GM12878 (cell line): ENCODE data around the gene SLC49A4. TPM values are rescaled to one million over a fixed set of nuclear protein-coding genes. Genes with fewer than 3 reads are reported as not detected.

Experiments
- ATAC-seq: fragments of 200-7000 bp; cut with Tn5 transposase; 3 replicates; pipeline ENCODE4 v1.9.1; 2020; ENCODE audit warnings: mild to moderate bottlenecking, moderate library complexity
- BruUV-seq: library from RNA; stranded (reverse); fragments of 400-500 nt; replicated peaks from 2 replicates; lab custom pipeline; 2021; lab: Mats Ljungman, UMichigan
- CTCF ChIA-PET: fragments of 300-600 bp; sonication (Branson Sonifier 250); formaldehyde crosslinking; extraction: SDS; loops from one replicate; lab custom pipeline; 2021; ENCODE audit warnings: inconsistent platforms; lab: Yijun Ruan, JAX
- POLR2A ChIA-PET: fragments of 350-600 bp; formaldehyde crosslinking; extraction: SDS; loops from one replicate; lab custom pipeline; 2021; ENCODE audit warnings: inconsistent platforms; lab: Charles Lee
- RAD21 ChIA-PET: fragments of 300-600 bp; sonication (Branson Sonifier 250); formaldehyde crosslinking; loops from one replicate; lab custom pipeline; 2023; ENCODE audit warnings: antibody characterized with exemption; ENCODE audit not compliant: unreplicated experiment; lab: Charles Lee
- SMC1A ChIA-PET: fragments of 300-600 bp; sonication (Branson Sonifier 250); formaldehyde crosslinking; loops from one replicate; lab custom pipeline; 2023; ENCODE audit not compliant: unreplicated experiment, uncharacterized antibody; lab: Charles Lee
- DNase-seq: peaks from one replicate; pipeline ENCODE4 v3.0.0-alpha.2; 2011; ENCODE audit warnings: low read depth, low spot score
- FAIRE-seq: peaks from 3 replicates; lab custom pipeline; 2011; peaks lifted over from hg19 to GRCh38; lab: Jason Lieb, UNC
- H2AFZ ChIP-seq: 2 replicates; pipeline ENCODE4 v1.6.0; 2011; ENCODE audit warnings: low read depth, low read length, control low read depth; ENCODE audit not compliant: control insufficient read depth
- H3K27ac ChIP-seq: 2 replicates; pipeline ENCODE4 v1.5.1; 2011; ENCODE audit warnings: control low read depth; ENCODE audit not compliant: control insufficient read depth, insufficient read depth
- H3K27me3 ChIP-seq, 2 experiments: replicated peaks in 1 of 2; 2 replicates each; pipeline versions ENCODE4 v1.6.0 to v1.6.1; 2011; ENCODE audit warnings: low read length in 1 of 2; ENCODE audit not compliant: control insufficient read depth in 2 of 2, insufficient read depth in 2 of 2
- H3K36me3 ChIP-seq, 2 experiments: 2 replicates each; pipeline ENCODE4 v1.5.1; 2011; ENCODE audit warnings: low read length in 1 of 2; ENCODE audit not compliant: control insufficient read depth in 2 of 2, insufficient read depth in 2 of 2
- H3K4me1 ChIP-seq: 2 replicates; pipeline ENCODE4 v1.6.1; 2011; ENCODE audit warnings: mild to moderate bottlenecking, low read length, moderate library complexity, mixed read lengths; ENCODE audit not compliant: control insufficient read depth, insufficient read depth
- H3K4me2 ChIP-seq: 2 replicates; pipeline ENCODE4 v1.6.0; 2011; ENCODE audit warnings: control low read depth; ENCODE audit not compliant: control insufficient read depth, insufficient read depth
- H3K4me3 ChIP-seq: fragments of 200-600 bp; sonication (generic); 2 replicates; pipeline ENCODE4 v1.5.1; 2016
- H3K79me2 ChIP-seq: 2 replicates; pipeline ENCODE4 v1.6.0; 2011; ENCODE audit warnings: low read length; ENCODE audit not compliant: control insufficient read depth, insufficient read depth
- H3K9ac ChIP-seq: 2 replicates; pipeline ENCODE4 v1.8.0; 2011; ENCODE audit warnings: low read length, control low read depth, mixed read lengths; ENCODE audit not compliant: control insufficient read depth, insufficient read depth
- H3K9me3 ChIP-seq: replicated peaks from 3 replicates; pipeline ENCODE4 v1.5.1; 2011; ENCODE audit warnings: mild to moderate bottlenecking, low read length; ENCODE audit not compliant: control insufficient read depth, insufficient read depth
- H4K20me1 ChIP-seq: 2 replicates; pipeline ENCODE4 v1.6.0; 2011; ENCODE audit not compliant: control insufficient read depth, insufficient read depth
- CBFB ChIP-seq: IDR thresholded peaks from 2 replicates; pipeline ENCODE4 v1.6.1; 2016; ENCODE audit warnings: antibody characterized with exemption, low read depth
- CHD1 ChIP-seq: IDR thresholded peaks from 2 replicates; pipeline ENCODE4 v1.6.1; 2012; ENCODE audit warnings: low read depth, low read length, improper control_type of control experiment
- EP300 ChIP-seq, 2 experiments: fragments of 150-350 bp in 1 of 2; IDR thresholded peaks; 2 replicates each; pipeline ENCODE4 v1.6.1; 2011 to 2012; ENCODE audit warnings: low read depth in 2 of 2, low read length in 2 of 2, borderline replicate concordance in 1 of 2, improper control_type of control experiment in 1 of 2, inconsistent platforms in 1 of 2; ENCODE audit not compliant: control insufficient read depth in 1 of 2
- GABPA ChIP-seq: IDR thresholded peaks from 2 replicates; pipeline ENCODE4 v1.6.1; 2014; ENCODE audit warnings: antibody characterized with exemption, low read depth, mild to moderate bottlenecking, inconsistent platforms
- KAT2A ChIP-seq: conservative IDR thresholded peaks from 2 replicates; pipeline ENCODE4 v1.6.1; 2011; ENCODE audit warnings: low read depth, low read length; ENCODE audit not compliant: control insufficient read depth
- RAD21 ChIP-seq: IDR thresholded peaks from 2 replicates; pipeline ENCODE4 v1.6.1; 2011; ENCODE audit warnings: mild to moderate bottlenecking, low read depth, low read length, moderate library complexity; ENCODE audit not compliant: insufficient read depth
- RAD51 ChIP-seq: fragments of 450-650 bp; IDR thresholded peaks from 2 replicates; pipeline ENCODE4 v1.6.1; 2016; ENCODE audit warnings: moderate library complexity, mild to moderate bottlenecking, inconsistent platforms
- SIN3A ChIP-seq: IDR thresholded peaks from 2 replicates; pipeline ENCODE4 v1.6.1; 2012; ENCODE audit warnings: low read depth, low read length, improper control_type of control experiment
- SMC3 ChIP-seq: IDR thresholded peaks from 2 replicates; pipeline ENCODE4 v1.6.1; 2011; ENCODE audit warnings: low read length, improper control_type of control experiment, borderline replicate concordance
- SREBF2 ChIP-seq: IDR thresholded peaks from 2 replicates; pipeline ENCODE4 v1.6.1; 2012; ENCODE audit warnings: mild to moderate bottlenecking, low read length
- TCF12 ChIP-seq: IDR thresholded peaks from 2 replicates; pipeline ENCODE4 v1.6.1; 2011; ENCODE audit warnings: low read depth, mild to moderate bottlenecking, low read length
- ZBTB33 ChIP-seq: fragments of 450-650 bp; IDR thresholded peaks from 2 replicates; pipeline ENCODE4 v1.6.1; 2017; ENCODE audit warnings: mild to moderate bottlenecking
- ZNF384 ChIP-seq: IDR thresholded peaks from 2 replicates; pipeline ENCODE4 v1.6.1; 2012; ENCODE audit warnings: low read depth, mild to moderate bottlenecking, low read length, improper control_type of control experiment, borderline replicate concordance
- WGBS: methylation state at CpG from one replicate; pipeline ENCODE4 v1.1.6; 2016; ENCODE audit warnings: low lambda C conversion rate; ENCODE audit not compliant: insufficient replicate concordance, insufficient coverage; ENCODE audit errors: missing lambda C conversion rate; 5-methylcytosine and 5-hydroxymethylcytosine counted together
- in situ Hi-C: fragments of 300-500 bp; cut with MboI; formaldehyde crosslinking; loops from 9 replicates; pipeline ENCODE4 v1.14.3; 2018; ENCODE audit warnings: mixed read lengths
- intact Hi-C: fragments of 100-400 bp; cut with micrococcal nuclease; formaldehyde crosslinking; loops from one replicate; pipeline ENCODE4 v1.14.2; 2022; ENCODE audit not compliant: unreplicated experiment
- polyA plus RNA-seq, 11 experiments: library from polyadenylated mRNA; depleted of rRNA in 4 of 11; unstranded in 6 of 11; stranded (reverse) in 5 of 11; fragments of >200 nt; fragmentation: Nextera tagmentation in 4 of 11; fragmentation: Illumina TruSeq in 1 of 11; extraction: Ambion mirVana in 4 of 11; extraction: Trizol in 1 of 11; gene quantifications; 1 replicate in 1 of 11; 2 replicates in 10 of 11; pipeline versions ENCODE4 v1.2.1 to v1.2.3, GENCODE V29; 2011 to 2016; ENCODE audit warnings: inconsistent platforms in 2 of 11, missing spikeins in 2 of 11, low read depth in 1 of 11
- total RNA-seq, 4 experiments: library from RNA; depleted of rRNA in 3 of 4; stranded (reverse); fragments of >200 nt in 3 of 4; fragmentation: Illumina TruSeq in 1 of 4; extraction: Trizol in 1 of 4; gene quantifications; 2 replicates each; pipeline versions ENCODE4 v1.2.1 to v1.2.3, GENCODE V29; 2013 to 2021
- TF ChIP-seq, protein P1 (sequence below): IDR thresholded peaks from 2 replicates; pipeline ENCODE4 v1.6.1; 2011; ENCODE audit warnings: mild to moderate bottlenecking, low read depth, low read length, moderate library complexity; ENCODE audit not compliant: insufficient replicate concordance

SLC49A4 gene
- total and polyA plus RNA-seq, 10 of the 15 experiments (the other 5 are each of a cell fraction or from before 2014, with no cell fraction given), result 0.48 to 2.2 (median 1.4) TPM

GRCh38 chr3:122828281-122828680 is 33.4 kb downstream of the SLC49A4 start:
- SMC1A ChIA-PET, result interaction anchor here (1.1 kb wide), 1 partner anchor 11 kb away, joined by 3 read pairs; no protein-coding TSS in a partner anchor
- CTCF ChIA-PET, result interaction anchor here (0.5 to 0.6 kb wide), 2 partner anchors 23 to 569 kb away, joined by 3 read pairs; no protein-coding TSS in a partner anchor
- Histone ChIP-seq H3K36me3 (no peaks in the 10 kb centered on the region), H3K27ac (no peak overlapping the region), H3K9me3 (no peaks in the 10 kb centered on the region), H4K20me1 (no peaks in the 10 kb centered on the region), H3K4me2 (no peak overlapping the region), H2AFZ (no peak overlapping the region), H3K9ac (no peak overlapping the region), H3K79me2 (no peaks in the 10 kb centered on the region), H3K4me1 (no peaks in the 10 kb centered on the region), H3K27me3 (no peaks in the 10 kb centered on the region), H3K4me3 (no peak overlapping the region)
- ATAC-seq (no peak), FAIRE-seq (no peak), DNase-seq (no peak)
- in situ Hi-C loops (no loop called here), intact Hi-C loops (no loop called here)
- no TSS peak for BruUV-seq
- 84% methylated on average over 4 of the region's 4 CpGs for WGBS
- POLR2A ChIA-PET, result no interaction called here
- RAD21 ChIA-PET, result no interaction called here
- no peak for TF ChIP-seq ZNF384
- TF ChIP-seq SMC3, result no peak
- TF ChIP-seq ZBTB33, result no peak
- no peak for TF ChIP-seq EP300 (IDR thresholded peaks at IDR 0.05; ENCODE audit: borderline replicate concordance in 1 of 2, control insufficient read depth in 1 of 2, low read depth in 2 of 2, low read length in 2 of 2)
- TF ChIP-seq RAD21, result no peak
- no peak for TF ChIP-seq CHD1
- TF ChIP-seq SIN3A, result no peak
- no peak for TF ChIP-seq KAT2A
- TF ChIP-seq TCF12, result no peak
- no peak for TF ChIP-seq SREBF2
- no peak for TF ChIP-seq CBFB
- TF ChIP-seq GABPA, result no peak
- TF ChIP-seq, protein P1, sequence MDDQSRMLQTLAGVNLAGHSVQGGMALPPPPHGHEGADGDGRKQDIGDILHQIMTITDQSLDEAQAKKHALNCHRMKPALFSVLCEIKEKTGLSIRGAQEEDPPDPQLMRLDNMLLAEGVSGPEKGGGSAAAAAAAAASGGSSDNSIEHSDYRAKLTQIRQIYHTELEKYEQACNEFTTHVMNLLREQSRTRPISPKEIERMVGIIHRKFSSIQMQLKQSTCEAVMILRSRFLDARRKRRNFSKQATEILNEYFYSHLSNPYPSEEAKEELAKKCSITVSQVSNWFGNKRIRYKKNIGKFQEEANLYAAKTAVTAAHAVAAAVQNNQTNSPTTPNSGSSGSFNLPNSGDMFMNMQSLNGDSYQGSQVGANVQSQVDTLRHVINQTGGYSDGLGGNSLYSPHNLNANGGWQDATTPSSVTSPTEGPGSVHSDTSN, result no peak
- no peak for TF ChIP-seq RAD51
